ENCODE results near the gene PNLIPRP2.

PNLIPRP2 gene

GRCh38 chr10:116676633-116677032, 55.9 kb downstream of the PNLIPRP2 start:
- Histone ChIP-seq H3K4me3 (ENCODE audit: low read depth, low read length) (no peak overlapping the region), H3K27me3 (replicated peaks) (no peaks in the 10 kb centered on the region), H3K36me3 (replicated peaks) (no peaks in the 10 kb centered on the region), H3K27ac (no peak overlapping the region)
- no peak for TF ChIP-seq CTCF (IDR thresholded peaks at IDR 0.05; ENCODE audit: low read depth, low read length, missing control alignments)
- no peak for DNase-seq
- in situ Hi-C loops (cut with HindIII; ENCODE audit: low pct_ligation_motif_present, low sequenced_read_pairs) = loop anchor here (25.0 kb wide), 2 partner anchors 111 to 486 kb away; no protein-coding TSS in a partner anchor

GRCh38 chr10:116679351-116679750, 58.6 kb downstream of the PNLIPRP2 start:
- in situ Hi-C loops (cut with HindIII; ENCODE audit: low pct_ligation_motif_present, low sequenced_read_pairs) = loop anchor here (25.0 kb wide), 2 partner anchors 108 to 483 kb away; no protein-coding TSS in a partner anchor
- H3K27me3 ChIP-seq (replicated peaks) = no peaks in the 10 kb centered on the region
- no peak for TF ChIP-seq CTCF (IDR thresholded peaks at IDR 0.05; ENCODE audit: low read depth, low read length, missing control alignments)
- no peak overlapping the region for H3K27ac ChIP-seq
- no peaks in the 10 kb centered on the region for H3K36me3 ChIP-seq (replicated peaks)
- DNase-seq = no peak
- no peak overlapping the region for H3K4me3 ChIP-seq (ENCODE audit: low read depth, low read length)

- Histone ChIP-seq H3K27me3 (replicated peaks) (no peaks in the 10 kb centered on the region), H3K36me3 (replicated peaks) (no peaks in the 10 kb centered on the region), H3K27ac (no peak overlapping the region), H3K4me3 (ENCODE audit: low read depth, low read length) (no peak overlapping the region)
- no peak for TF ChIP-seq CTCF (IDR thresholded peaks at IDR 0.05; ENCODE audit: low read depth, low read length, missing control alignments)
- in situ Hi-C loops (cut with HindIII; ENCODE audit: low pct_ligation_motif_present, low sequenced_read_pairs) = loop anchor here (25.0 kb wide), 2 partner anchors 104 to 479 kb away; no protein-coding TSS in a partner anchor
- DNase-seq = no peak
Observed at GRCh38 chr10:116683166-116683565, 62.4 kb downstream of the PNLIPRP2 start.

GRCh38 chr10:116683821-116684220, 63.1 kb downstream of the PNLIPRP2 start:
- no peaks in the 10 kb centered on the region for H3K36me3 ChIP-seq (replicated peaks)
- no peak for TF ChIP-seq CTCF (IDR thresholded peaks at IDR 0.05; ENCODE audit: low read depth, low read length, missing control alignments)
- no peak overlapping the region for H3K4me3 ChIP-seq (ENCODE audit: low read depth, low read length)
- no peak overlapping the region for H3K27ac ChIP-seq
- in situ Hi-C loops (cut with HindIII; ENCODE audit: low pct_ligation_motif_present, low sequenced_read_pairs) = loop anchor here (25.0 kb wide), 2 partner anchors 103 to 478 kb away; no protein-coding TSS in a partner anchor
- no peaks in the 10 kb centered on the region for H3K27me3 ChIP-seq (replicated peaks)
- no peak for DNase-seq

GRCh38 chr10:116684781-116685180, 64.0 kb downstream of the PNLIPRP2 start:
- no peak for DNase-seq
- no peak overlapping the region for H3K27ac ChIP-seq
- no peaks in the 10 kb centered on the region for H3K36me3 ChIP-seq (replicated peaks)
- no peak overlapping the region for H3K4me3 ChIP-seq (ENCODE audit: low read depth, low read length)
- no peaks in the 10 kb centered on the region for H3K27me3 ChIP-seq (replicated peaks)
- in situ Hi-C loops (cut with HindIII; ENCODE audit: low pct_ligation_motif_present, low sequenced_read_pairs) = loop anchor here (25.0 kb wide), 2 partner anchors 103 to 478 kb away; no protein-coding TSS in a partner anchor
- no peak for TF ChIP-seq CTCF (IDR thresholded peaks at IDR 0.05; ENCODE audit: low read depth, low read length, missing control alignments)

GRCh38 chr10:116685807-116686206, 65.1 kb downstream of the PNLIPRP2 start:
- in situ Hi-C loops (cut with HindIII; ENCODE audit: low pct_ligation_motif_present, low sequenced_read_pairs) = loop anchor here (25.0 kb wide), 2 partner anchors 101 to 476 kb away; no protein-coding TSS in a partner anchor
- DNase-seq = no peak
- Histone ChIP-seq H3K36me3 (replicated peaks) (no peaks in the 10 kb centered on the region), H3K27me3 (replicated peaks) (no peaks in the 10 kb centered on the region), H3K27ac (no peak overlapping the region), H3K4me3 (ENCODE audit: low read depth, low read length) (no peak overlapping the region)
- no peak for TF ChIP-seq CTCF (IDR thresholded peaks at IDR 0.05; ENCODE audit: low read depth, low read length, missing control alignments)
